Vagina (tissue), 2 donors: Measurements from ENCODE around the gene ELOVL6. TPM values are rescaled to one million over a fixed set of nuclear protein-coding genes. Genes with fewer than 3 reads are reported as not detected.

ENCODE experiments used
- DNase-seq, 2 donors: peaks; one replicate each; pipeline ENCODE4 v3.0.0-alpha.2; 2017; ENCODE audit errors: extremely low spot score in 2 of 2
- H3K27ac ChIP-seq: fragments of 200-600 bp; sonication (generic); one replicate; pipeline ENCODE4 v1.5.1; 2019
- H3K27me3 ChIP-seq: fragments of 200-600 bp; sonication (generic); one replicate; pipeline ENCODE4 v1.5.1; 2019
- H3K36me3 ChIP-seq, 2 donors: fragments of 200-600 bp; sonication (generic); one replicate each; pipeline ENCODE4 v1.5.1; 2017 to 2019
- H3K4me1 ChIP-seq: fragments of 200-600 bp; sonication (generic); one replicate; pipeline ENCODE4 v1.5.1; 2019
- H3K4me3 ChIP-seq, 2 donors: fragments of 200-600 bp; sonication (generic); 1 replicate in 1 of 2; 2 replicates in 1 of 2; pipeline ENCODE4 v1.5.1; 2016 to 2019
- H3K9me3 ChIP-seq: fragments of 200-600 bp; sonication (generic); one replicate; pipeline ENCODE4 v1.5.1; 2019
- CTCF ChIP-seq, 3 experiments: fragments of 450-650 bp in 2 of 3; fragments of 200-600 bp in 1 of 3; sonication (generic) in 1 of 3; IDR thresholded peaks; one replicate each; pipeline ENCODE4 v1.5.1; 2017 to 2019; ENCODE audit warnings: antibody characterized with exemption in 3 of 3, mild to moderate bottlenecking in 2 of 3, moderate library complexity in 2 of 3
- POLR2A ChIP-seq, 2 donors: fragments of 450-650 bp; IDR thresholded peaks; one replicate each; pipeline ENCODE4 v1.6.1; 2017; ENCODE audit warnings: antibody characterized with exemption in 2 of 2, mild to moderate bottlenecking in 2 of 2, moderate library complexity in 2 of 2
- POLR2AphosphoS5 ChIP-seq, 2 donors: sonication (generic); formaldehyde crosslinking; IDR thresholded peaks; one replicate each; pipeline ENCODE4 v1.9.0; 2017; ENCODE audit warnings: antibody characterized with exemption in 2 of 2, mild to moderate bottlenecking in 2 of 2, low read depth in 1 of 2; ENCODE audit not compliant: insufficient read depth in 1 of 2
- intact Hi-C: fragments of 100-400 bp; cut with DNase I; formaldehyde crosslinking; loops from one replicate; pipeline ENCODE4 v1.15.1; 2023
- total RNA-seq: library from RNA; depleted of rRNA; stranded (reverse); fragments of >200 nt; gene quantifications from one replicate; pipeline ENCODE4 v1.2.3, GENCODE V29; 2016

The ELOVL6 gene
- total RNA-seq, 1 donor from 2014 or later, result 9.1 TPM

- Histone ChIP-seq H3K27me3 (no peaks in the 10 kb centered on the region), H3K4me1 (no peaks in the 10 kb centered on the region), H3K27ac (no peak overlapping the region), H3K4me3 (no peak overlapping the region), H3K9me3 (no peaks in the 10 kb centered on the region), H3K36me3 (no peaks in the 10 kb centered on the region)
- TF ChIP-seq POLR2AphosphoS5 (IDR thresholded peaks at IDR 0.05; ENCODE audit: insufficient read depth in 1 of 2, low read depth in 1 of 2) (no peak), CTCF (IDR thresholded peaks at IDR 0.05) (no peak), POLR2A (IDR thresholded peaks at IDR 0.05) (no peak)
- intact Hi-C loops, result no loop called here
- no peak for DNase-seq
Observed at GRCh38 chr4:110142461-110142860, 56.0 kb downstream of the ELOVL6 start.

- TF ChIP-seq POLR2A (IDR thresholded peaks at IDR 0.05) (no peak), POLR2AphosphoS5 (IDR thresholded peaks at IDR 0.05; ENCODE audit: insufficient read depth in 1 of 2, low read depth in 1 of 2) (no peak), CTCF (IDR thresholded peaks at IDR 0.05) (no peak)
- intact Hi-C loops, result no loop called here
Observed at GRCh38 chr4:110139815-110140214, 58.6 kb downstream of the ELOVL6 start.

GRCh38 chr4:110139111-110139510, 59.3 kb downstream of the ELOVL6 start:
- no peaks in the 10 kb centered on the region for H3K27me3 ChIP-seq
- DNase-seq, result no peak
- H3K27ac ChIP-seq, result no peak overlapping the region
- TF ChIP-seq CTCF (IDR thresholded peaks at IDR 0.05) (no peak), POLR2AphosphoS5 (IDR thresholded peaks at IDR 0.05; ENCODE audit: insufficient read depth in 1 of 2, low read depth in 1 of 2) (no peak), POLR2A (IDR thresholded peaks at IDR 0.05) (no peak)
- no peak overlapping the region for H3K4me3 ChIP-seq
- H3K9me3 ChIP-seq, result no peaks in the 10 kb centered on the region
- intact Hi-C loops, result no loop called here
- no peaks in the 10 kb centered on the region for H3K4me1 ChIP-seq
- no peaks in the 10 kb centered on the region for H3K36me3 ChIP-seq

More at GRCh38 chr4:110139815-110140214, 58.6 kb downstream of the ELOVL6 start:
- no peaks in the 10 kb centered on the region for H3K27me3 ChIP-seq
- H3K27ac ChIP-seq, result no peak overlapping the region
- no peak overlapping the region for H3K4me3 ChIP-seq
- H3K36me3 ChIP-seq, result no peaks in the 10 kb centered on the region
- DNase-seq, result no peak
- H3K4me1 ChIP-seq, result no peaks in the 10 kb centered on the region
- H3K9me3 ChIP-seq, result no peaks in the 10 kb centered on the region

GRCh38 chr4:110138551-110138950, 59.9 kb downstream of the ELOVL6 start:
- TF ChIP-seq POLR2AphosphoS5 (IDR thresholded peaks at IDR 0.05; ENCODE audit: insufficient read depth in 1 of 2, low read depth in 1 of 2), result no peak
- no peak for TF ChIP-seq CTCF (IDR thresholded peaks at IDR 0.05)
- TF ChIP-seq POLR2A (IDR thresholded peaks at IDR 0.05), result no peak
- H3K27ac ChIP-seq, result no peak overlapping the region
- no peaks in the 10 kb centered on the region for H3K36me3 ChIP-seq
- intact Hi-C loops, result no loop called here
- H3K27me3 ChIP-seq, result no peaks in the 10 kb centered on the region
- no peak for DNase-seq
- H3K9me3 ChIP-seq, result no peaks in the 10 kb centered on the region
- no peaks in the 10 kb centered on the region for H3K4me1 ChIP-seq
- H3K4me3 ChIP-seq, result no peak overlapping the region

GRCh38 chr4:110137829-110138228, 60.6 kb downstream of the ELOVL6 start:
- no peaks in the 10 kb centered on the region for H3K36me3 ChIP-seq
- TF ChIP-seq POLR2AphosphoS5 (IDR thresholded peaks at IDR 0.05; ENCODE audit: insufficient read depth in 1 of 2, low read depth in 1 of 2) (no peak), CTCF (IDR thresholded peaks at IDR 0.05) (no peak), POLR2A (IDR thresholded peaks at IDR 0.05) (no peak)

More at GRCh38 chr4:110137829-110138228, 60.6 kb downstream of the ELOVL6 start:
- no peaks in the 10 kb centered on the region for H3K9me3 ChIP-seq
- no peaks in the 10 kb centered on the region for H3K4me1 ChIP-seq
- intact Hi-C loops, result no loop called here
- H3K27ac ChIP-seq, result no peak overlapping the region
- no peak for DNase-seq
- no peak overlapping the region for H3K4me3 ChIP-seq
- no peaks in the 10 kb centered on the region for H3K27me3 ChIP-seq
